GM21381 (cell line): ENCODE measurements around the gene MRPL43.

Experiments
- ATAC-seq: cut with Tn5 transposase; IDR thresholded peaks from one replicate; pipeline ENCODE4 v1.9.1; 2021; ENCODE audit warnings: mild to moderate bottlenecking, moderate library complexity; ENCODE audit not compliant: unreplicated experiment

The MRPL43 gene

GRCh38 chr10:101020427-101021075, 33.3 kb upstream of the MRPL43 start:
- no peak for ATAC-seq

GRCh38 chr10:101019440-101019703, 32.1 kb upstream of the MRPL43 start:
- no peak for ATAC-seq

GRCh38 chr10:101018600-101019439, 31.5 kb upstream of the MRPL43 start:
- ATAC-seq: no peak

GRCh38 chr10:101018118-101018599, 30.9 kb upstream of the MRPL43 start:
- no peak for ATAC-seq

- no peak for ATAC-seq
Measured at GRCh38 chr10:101016814-101017213, 29.5 kb upstream of the MRPL43 start.

- ATAC-seq: no peak
Measured at GRCh38 chr10:101015582-101015973, 28.3 kb upstream of the MRPL43 start.

GRCh38 chr10:101014966-101015581, 27.8 kb upstream of the MRPL43 start:
- no peak for ATAC-seq

- ATAC-seq: no peak
Measured at GRCh38 chr10:101014230-101014884, 27.1 kb upstream of the MRPL43 start.

GRCh38 chr10:101013365-101013825, 26.1 kb upstream of the MRPL43 start:
- ATAC-seq: no peak

GRCh38 chr10:101012525-101013364, 25.4 kb upstream of the MRPL43 start:
- no peak for ATAC-seq

- ATAC-seq: no peak
Measured at GRCh38 chr10:101011517-101012423, 24.5 kb upstream of the MRPL43 start.

- ATAC-seq: no peak
Measured at GRCh38 chr10:101010329-101010728, 23.0 kb upstream of the MRPL43 start.

- ATAC-seq: no peak
Measured at GRCh38 chr10:101008823-101009423, 21.6 kb upstream of the MRPL43 start.

- no peak for ATAC-seq
Measured at GRCh38 chr10:101007915-101008822, 20.9 kb upstream of the MRPL43 start.

GRCh38 chr10:101007099-101007711, 19.9 kb upstream of the MRPL43 start:
- no peak for ATAC-seq

- no peak for ATAC-seq
Measured at GRCh38 chr10:101006593-101007098, 19.3 kb upstream of the MRPL43 start.

GRCh38 chr10:101005869-101006567, 18.7 kb upstream of the MRPL43 start:
- ATAC-seq: no peak
